H1 (cell line): Measurements from ENCODE around the gene MARK4.

Source experiments
- BCL11A ChIP-seq, 2 experiments: IDR thresholded peaks; one replicate each; pipeline ENCODE4 v1.6.1; 2011; ENCODE audit warnings: low read depth in 2 of 2, low read length in 2 of 2, mild to moderate bottlenecking in 2 of 2
- EGR1 ChIP-seq: IDR thresholded peaks from 2 replicates; pipeline ENCODE4 v1.6.1; 2011; ENCODE audit warnings: low read depth, low read length, borderline replicate concordance
- EZH2 ChIP-seq: fragments of 200-600 bp; sonication (generic); IDR thresholded peaks from 2 replicates; pipeline ENCODE4 v1.7.1; 2012; ENCODE audit warnings: low read depth, mild to moderate bottlenecking, moderate library complexity, low read length, inconsistent platforms; ENCODE audit not compliant: severe bottlenecking
- JUND ChIP-seq: IDR thresholded peaks from 2 replicates; pipeline ENCODE4 v1.6.1; 2011; ENCODE audit warnings: mild to moderate bottlenecking, improper control_type of control experiment, low read length
- KDM1A ChIP-seq: fragments of 200-600, 300-600 bp; sonication (generic); IDR thresholded peaks from 2 replicates; pipeline ENCODE4 v1.7.1; 2016; ENCODE audit warnings: mild to moderate bottlenecking, low read length, borderline replicate concordance
- POLR2A ChIP-seq, 2 experiments: IDR thresholded peaks; 1 replicate in 1 of 2; 2 replicates in 1 of 2; pipeline ENCODE4 v1.6.1; 2011; ENCODE audit warnings: low read depth in 2 of 2, low read length in 2 of 2, mild to moderate bottlenecking in 2 of 2; ENCODE audit errors: control extremely low read depth in 1 of 2
- POLR2AphosphoS5 ChIP-seq: IDR thresholded peaks from 2 replicates; pipeline ENCODE4 v1.6.1; 2011; ENCODE audit warnings: low read depth, low read length
- SUZ12 ChIP-seq: fragments of 200-600 bp; sonication (generic); IDR thresholded peaks from 2 replicates; pipeline ENCODE4 v1.6.1; 2012; ENCODE audit warnings: mild to moderate bottlenecking, inconsistent platforms, low read length, moderate library complexity, mixed read lengths
- TAF1 ChIP-seq: IDR thresholded peaks from 2 replicates; pipeline ENCODE4 v1.6.1; 2011; ENCODE audit warnings: mild to moderate bottlenecking, low read depth, low read length
- TEAD4 ChIP-seq: IDR thresholded peaks from 2 replicates; pipeline ENCODE4 v1.6.1; 2012; ENCODE audit warnings: low read depth, low read length, inconsistent platforms, mixed read lengths
- ZNF274 ChIP-seq: IDR thresholded peaks from 2 replicates; pipeline ENCODE4 v1.7.0; 2012; ENCODE audit warnings: low read length, borderline replicate concordance; ENCODE audit errors: extremely low read depth
- TF ChIP-seq, protein P1 (sequence below), 3 experiments: IDR thresholded peaks; 1 replicate in 2 of 3; 2 replicates in 1 of 3; pipeline versions ENCODE4 v1.5.1 to v1.6.1; 2011; ENCODE audit warnings: low read length in 3 of 3, mild to moderate bottlenecking in 3 of 3, inconsistent platforms in 2 of 3, low read depth in 1 of 3, moderate library complexity in 1 of 3; ENCODE audit not compliant: insufficient read depth in 1 of 3; ENCODE audit errors: control extremely low read depth in 1 of 3

GRCh38 chr19:45234089-45234869 is 16.8 kb upstream of the MARK4 start:
- TF ChIP-seq, protein P1, sequence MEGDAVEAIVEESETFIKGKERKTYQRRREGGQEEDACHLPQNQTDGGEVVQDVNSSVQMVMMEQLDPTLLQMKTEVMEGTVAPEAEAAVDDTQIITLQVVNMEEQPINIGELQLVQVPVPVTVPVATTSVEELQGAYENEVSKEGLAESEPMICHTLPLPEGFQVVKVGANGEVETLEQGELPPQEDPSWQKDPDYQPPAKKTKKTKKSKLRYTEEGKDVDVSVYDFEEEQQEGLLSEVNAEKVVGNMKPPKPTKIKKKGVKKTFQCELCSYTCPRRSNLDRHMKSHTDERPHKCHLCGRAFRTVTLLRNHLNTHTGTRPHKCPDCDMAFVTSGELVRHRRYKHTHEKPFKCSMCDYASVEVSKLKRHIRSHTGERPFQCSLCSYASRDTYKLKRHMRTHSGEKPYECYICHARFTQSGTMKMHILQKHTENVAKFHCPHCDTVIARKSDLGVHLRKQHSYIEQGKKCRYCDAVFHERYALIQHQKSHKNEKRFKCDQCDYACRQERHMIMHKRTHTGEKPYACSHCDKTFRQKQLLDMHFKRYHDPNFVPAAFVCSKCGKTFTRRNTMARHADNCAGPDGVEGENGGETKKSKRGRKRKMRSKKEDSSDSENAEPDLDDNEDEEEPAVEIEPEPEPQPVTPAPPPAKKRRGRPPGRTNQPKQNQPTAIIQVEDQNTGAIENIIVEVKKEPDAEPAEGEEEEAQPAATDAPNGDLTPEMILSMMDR (IDR thresholded peaks at IDR 0.05; ENCODE audit: control extremely low read depth in 1 of 3, insufficient read depth in 1 of 3, low read depth in 1 of 3, low read length in 3 of 3): no peak
- TF ChIP-seq ZNF274 (no peak), BCL11A (IDR thresholded peaks at IDR 0.05; ENCODE audit: low read depth in 2 of 2, low read length in 2 of 2) (no peak), EGR1 (no peak), TEAD4 (no peak), EZH2 (peak; percentile 76), SUZ12 (peak; percentile 86), POLR2AphosphoS5 (no peak), TAF1 (no peak), KDM1A (no peak), POLR2A (IDR thresholded peaks at IDR 0.05; ENCODE audit: control extremely low read depth in 1 of 2, low read depth in 2 of 2, low read length in 2 of 2) (no peak), JUND (no peak)
